EH (cell line): ENCODE data around the gene BPIFA1.

Experiments used
- DNase-seq: peaks from one replicate; pipeline ENCODE4 v3.0.0-alpha.2; 2015; ENCODE audit warnings: low read depth

The BPIFA1 gene

DNA sequence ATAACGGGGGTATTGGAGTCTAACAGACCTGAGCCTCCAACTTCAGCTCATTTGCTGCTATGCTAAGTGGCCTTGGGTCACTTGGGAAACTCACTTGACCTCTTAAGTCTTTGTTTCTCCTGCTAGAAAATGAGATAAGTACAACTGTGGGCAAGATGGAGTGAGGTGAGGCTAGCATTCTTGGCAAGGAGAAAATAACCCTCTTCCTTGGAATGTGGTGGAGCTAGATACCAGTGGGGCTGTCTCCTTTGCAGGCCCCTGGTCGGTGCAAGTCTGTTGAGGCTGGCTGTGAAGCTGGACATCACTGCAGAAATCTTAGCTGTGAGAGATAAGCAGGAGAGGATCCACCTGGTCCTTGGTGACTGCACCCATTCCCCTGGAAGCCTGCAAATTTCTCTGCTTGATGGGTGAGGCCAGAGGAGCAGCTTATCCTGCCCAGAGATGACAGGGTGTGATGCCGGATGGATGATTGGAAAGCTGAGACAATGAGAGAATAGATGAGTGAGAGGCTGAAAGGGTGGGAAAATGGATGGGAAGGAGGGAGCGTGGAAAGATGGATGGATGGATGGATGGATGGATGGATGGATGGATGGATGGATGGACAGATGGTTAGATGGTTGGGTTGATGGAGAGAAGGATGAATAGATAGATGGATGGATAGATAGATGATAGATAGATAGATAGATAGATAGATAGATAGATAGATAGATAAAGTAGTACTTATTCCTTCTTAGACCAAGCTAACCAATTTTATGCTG lies 4.4 kb downstream of the BPIFA1 start:
- DNase-seq = no peak

DNA sequence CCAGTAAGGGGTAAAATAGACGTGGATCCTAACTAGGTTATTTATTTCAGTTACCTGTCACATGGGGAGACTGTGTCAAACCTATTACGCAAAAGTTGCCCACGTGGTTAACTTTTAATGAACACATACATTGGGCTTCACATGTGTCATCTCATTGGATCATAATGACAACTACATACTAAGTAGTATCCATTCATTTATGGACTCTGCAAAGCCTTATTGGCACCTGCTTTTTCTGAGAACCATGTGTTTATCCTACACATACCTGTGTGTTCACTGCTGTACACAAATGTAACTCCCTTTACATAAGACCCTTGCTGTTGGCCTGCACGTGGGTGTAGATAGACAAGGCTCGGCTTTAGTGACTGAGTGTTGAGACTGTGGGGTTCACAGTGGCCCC lies 5.1 kb downstream of the BPIFA1 start:
- no peak for DNase-seq

DNA sequence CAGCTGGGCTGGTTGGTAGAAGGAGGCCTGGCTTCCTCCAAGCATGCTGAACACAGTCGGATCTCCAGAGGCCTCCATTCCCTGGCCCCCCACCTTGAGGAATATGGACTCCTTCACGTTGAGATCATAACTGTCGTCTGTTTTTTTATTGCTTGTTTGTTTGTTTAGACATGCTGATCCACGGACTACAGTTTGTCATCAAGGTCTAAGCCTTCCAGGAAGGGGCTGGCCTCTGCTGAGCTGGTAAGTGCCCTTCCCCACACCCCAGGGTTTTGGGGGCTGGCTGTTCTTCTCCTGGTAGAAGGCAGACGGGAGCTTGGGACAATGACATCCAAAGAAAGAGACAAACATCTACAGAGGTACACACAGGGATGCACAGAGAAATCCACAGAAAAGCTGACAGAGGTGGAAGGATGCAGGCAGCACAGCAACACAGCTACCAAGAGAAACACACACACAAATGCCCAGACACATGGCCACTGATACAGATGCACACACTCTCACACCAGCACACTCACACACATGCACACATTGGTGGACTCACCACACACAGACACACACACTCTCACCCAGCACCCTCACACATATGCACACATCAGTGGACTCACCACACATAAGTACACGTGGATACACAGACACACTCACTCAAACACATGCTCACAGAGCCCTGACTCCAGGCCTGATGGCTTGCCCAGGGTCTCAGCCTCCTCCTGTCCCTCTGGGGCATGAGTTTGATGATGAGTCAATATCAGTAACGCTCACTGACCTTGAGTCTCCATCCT lies 6.7 kb downstream of the BPIFA1 start:
- DNase-seq = no peak

GRCh38 chr20:33246077-33246476 lies 10.3 kb downstream of the BPIFA1 start:
- no peak for DNase-seq

DNA sequence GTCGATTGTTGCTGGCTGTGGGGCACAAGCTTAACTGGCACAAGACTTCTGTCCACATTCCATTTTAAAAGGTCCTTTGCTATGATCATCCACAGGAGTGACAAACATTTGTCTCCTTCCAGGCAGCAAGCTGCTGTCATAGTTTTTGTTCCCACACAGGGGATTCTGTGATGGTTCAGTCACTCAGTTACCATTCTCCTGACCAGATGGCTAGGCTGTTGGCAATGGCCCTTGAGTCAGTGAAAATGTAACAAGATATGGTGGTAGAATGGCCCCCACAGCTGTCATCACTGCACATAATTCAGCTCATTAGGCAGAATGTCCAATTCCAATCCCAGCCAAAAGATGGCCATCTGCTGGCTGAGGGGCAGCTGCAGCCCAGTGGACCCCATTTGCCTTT lies 13.7 kb downstream of the BPIFA1 start:
- DNase-seq = no peak

DNA sequence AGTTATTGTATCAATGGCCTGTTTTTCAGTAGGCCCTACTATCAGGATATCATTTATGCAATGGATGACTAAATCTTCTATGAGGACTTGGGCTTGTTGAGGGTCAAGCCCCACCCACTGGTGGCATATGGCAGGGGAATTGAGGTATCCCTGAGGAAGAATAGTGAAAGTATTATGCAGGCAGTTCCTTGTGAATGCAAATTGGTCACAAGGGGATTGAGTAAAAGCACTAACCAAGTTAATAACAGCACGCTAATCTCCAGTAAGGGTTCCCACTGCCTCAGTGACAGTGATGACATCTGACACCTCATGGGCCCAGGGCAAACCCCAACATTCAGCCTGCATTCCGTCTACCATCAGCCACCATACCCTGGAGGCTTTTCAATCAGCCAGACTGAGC lies 14.9 kb downstream of the BPIFA1 start:
- DNase-seq = no peak

DNA sequence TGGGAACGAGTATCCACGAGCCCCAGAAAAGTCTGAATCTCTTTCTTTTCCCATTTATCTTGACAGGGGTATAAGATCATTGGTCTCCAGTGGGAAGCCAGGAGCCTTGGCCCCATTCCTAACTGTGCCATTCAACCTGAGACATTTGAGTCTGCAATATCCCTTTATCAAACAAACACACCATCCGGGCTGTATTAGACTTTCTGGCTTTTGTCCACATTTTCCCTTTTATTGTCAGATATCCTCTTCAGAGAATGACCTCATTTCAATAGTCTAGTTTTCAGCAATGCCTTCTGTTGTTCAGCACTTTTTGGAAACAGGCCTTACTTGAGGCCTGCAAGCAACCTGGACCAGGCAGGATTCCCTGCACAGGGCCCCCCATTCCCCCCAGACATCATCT lies 15.7 kb downstream of the BPIFA1 start:
- no peak for DNase-seq

DNA sequence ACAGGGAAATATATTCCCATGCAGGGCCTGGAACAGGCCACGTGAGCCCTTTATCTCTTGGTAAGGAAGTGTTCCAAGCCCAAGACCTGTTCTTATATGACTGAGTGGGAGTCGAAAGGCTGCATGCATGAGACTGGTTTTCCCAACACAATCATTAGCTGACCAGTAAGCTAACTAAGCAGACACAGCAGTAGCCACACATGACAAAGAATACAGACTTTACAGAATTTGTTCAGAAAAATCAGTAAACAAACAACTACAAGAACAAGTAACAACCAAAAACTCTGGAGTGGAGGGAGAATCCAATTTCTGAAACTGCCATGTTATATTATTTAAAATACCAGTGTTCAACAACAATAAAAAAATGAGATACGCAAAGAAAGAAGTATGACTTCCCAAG lies 16.7 kb downstream of the BPIFA1 start:
- DNase-seq = no peak

DNA sequence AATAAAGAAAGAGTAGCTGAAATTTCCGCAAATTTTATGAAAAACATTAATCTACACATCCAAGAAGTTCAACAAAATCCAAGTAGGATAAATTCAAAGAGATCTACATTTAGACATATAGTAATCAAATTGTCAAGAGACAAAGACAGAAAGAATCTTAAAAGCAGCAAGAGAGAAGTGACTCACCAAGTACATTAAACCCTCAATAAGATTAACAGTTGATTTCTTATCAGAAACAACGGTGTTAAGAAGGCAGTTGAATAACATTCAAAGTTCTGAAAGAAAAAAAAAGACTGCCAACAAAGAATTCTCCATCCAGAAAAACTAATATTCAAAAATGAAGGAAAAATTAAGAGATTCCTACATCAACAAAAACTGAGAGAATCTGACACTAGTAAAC lies 19.2 kb downstream of the BPIFA1 start:
- no peak for DNase-seq

- no peak for DNase-seq
Measured at GRCh38 chr20:33257237-33257636, 21.4 kb downstream of the BPIFA1 start.

- DNase-seq = no peak
Measured at GRCh38 chr20:33259371-33259770, 23.6 kb downstream of the BPIFA1 start.

GRCh38 chr20:33261465-33261864 lies 25.7 kb downstream of the BPIFA1 start:
- DNase-seq = no peak

GRCh38 chr20:33262658-33263065 lies 26.9 kb downstream of the BPIFA1 start:
- DNase-seq = peak; percentile 49

GRCh38 chr20:33263784-33264183 lies 28.0 kb downstream of the BPIFA1 start:
- DNase-seq = no peak

- no peak for DNase-seq
Measured at GRCh38 chr20:33267701-33268100, 31.9 kb downstream of the BPIFA1 start.

DNA sequence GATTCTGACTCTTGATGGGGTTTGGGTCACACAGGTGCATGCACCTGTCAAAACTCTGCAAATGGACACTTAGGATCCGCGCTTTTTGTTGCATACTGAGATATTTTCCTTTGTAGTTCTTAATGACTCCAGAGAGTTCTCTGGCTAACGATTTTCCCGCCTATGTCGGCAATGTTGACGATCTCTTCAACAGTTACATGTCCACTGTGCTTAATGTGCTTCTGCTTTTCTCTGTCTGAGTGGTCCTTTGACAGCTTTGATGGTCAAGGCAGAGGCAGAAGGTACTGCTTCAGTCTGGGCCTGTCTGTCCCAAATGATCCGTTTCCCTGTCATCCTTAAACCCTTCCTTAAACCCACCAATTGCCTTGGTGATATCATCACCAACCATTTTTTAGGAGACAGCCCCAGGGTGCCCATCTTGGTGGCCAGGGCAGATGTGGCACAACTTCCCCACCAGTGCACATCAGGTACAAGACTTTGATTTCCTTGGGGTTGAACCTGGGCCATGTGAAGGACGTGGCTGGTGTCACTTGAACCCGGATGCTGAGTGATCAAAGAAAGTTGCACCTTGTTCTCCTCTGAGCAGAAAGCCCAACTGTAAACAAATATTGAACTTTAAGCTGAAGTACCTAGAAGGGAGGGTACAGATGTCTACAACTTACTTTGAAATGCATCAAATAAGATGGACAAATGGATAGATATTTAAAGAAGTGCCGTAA lies 36.5 kb downstream of the BPIFA1 start:
- no peak for DNase-seq

GRCh38 chr20:33273117-33273851 lies 37.5 kb downstream of the BPIFA1 start:
- no peak for DNase-seq

DNA sequence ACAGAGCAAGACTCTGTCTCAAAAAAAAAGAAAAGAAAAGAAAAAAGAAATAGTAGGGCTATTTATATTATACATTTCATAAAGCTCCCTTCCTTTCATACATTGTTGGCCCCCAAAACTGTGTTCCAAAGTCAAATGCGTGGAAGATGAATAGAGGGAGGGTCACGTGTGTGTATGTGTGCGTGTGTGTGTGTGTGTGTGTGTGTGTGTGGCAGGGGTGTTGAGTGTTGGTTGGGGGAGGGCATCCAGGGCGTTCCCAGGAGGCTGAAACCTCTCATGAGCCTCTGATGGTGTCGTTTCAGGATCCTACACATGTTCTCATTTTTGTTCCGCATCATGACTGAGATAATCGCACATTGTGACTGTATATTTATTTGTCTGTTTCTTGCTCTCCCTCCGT lies 39.4 kb downstream of the BPIFA1 start:
- DNase-seq = no peak

DNA sequence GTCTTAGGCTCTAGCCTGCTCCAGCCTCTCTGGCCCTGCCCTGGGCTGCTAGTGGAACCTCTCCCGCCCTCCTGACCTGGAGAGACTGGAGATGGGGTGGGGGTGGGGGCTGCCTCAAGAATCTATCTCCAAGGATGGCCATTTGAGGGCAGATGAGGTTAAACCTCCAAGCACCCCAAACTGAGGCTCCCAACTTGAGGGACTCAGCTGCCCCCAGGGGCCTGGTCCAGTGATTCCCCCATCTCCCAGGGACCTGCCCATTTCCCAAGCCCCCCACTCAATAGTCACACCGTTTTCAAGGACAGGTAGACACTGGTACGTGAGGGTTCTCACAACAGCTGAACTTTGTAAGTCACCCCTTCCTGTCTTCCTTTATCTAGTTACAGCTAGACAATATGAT lies 40.1 kb downstream of the BPIFA1 start:
- no peak for DNase-seq

DNA sequence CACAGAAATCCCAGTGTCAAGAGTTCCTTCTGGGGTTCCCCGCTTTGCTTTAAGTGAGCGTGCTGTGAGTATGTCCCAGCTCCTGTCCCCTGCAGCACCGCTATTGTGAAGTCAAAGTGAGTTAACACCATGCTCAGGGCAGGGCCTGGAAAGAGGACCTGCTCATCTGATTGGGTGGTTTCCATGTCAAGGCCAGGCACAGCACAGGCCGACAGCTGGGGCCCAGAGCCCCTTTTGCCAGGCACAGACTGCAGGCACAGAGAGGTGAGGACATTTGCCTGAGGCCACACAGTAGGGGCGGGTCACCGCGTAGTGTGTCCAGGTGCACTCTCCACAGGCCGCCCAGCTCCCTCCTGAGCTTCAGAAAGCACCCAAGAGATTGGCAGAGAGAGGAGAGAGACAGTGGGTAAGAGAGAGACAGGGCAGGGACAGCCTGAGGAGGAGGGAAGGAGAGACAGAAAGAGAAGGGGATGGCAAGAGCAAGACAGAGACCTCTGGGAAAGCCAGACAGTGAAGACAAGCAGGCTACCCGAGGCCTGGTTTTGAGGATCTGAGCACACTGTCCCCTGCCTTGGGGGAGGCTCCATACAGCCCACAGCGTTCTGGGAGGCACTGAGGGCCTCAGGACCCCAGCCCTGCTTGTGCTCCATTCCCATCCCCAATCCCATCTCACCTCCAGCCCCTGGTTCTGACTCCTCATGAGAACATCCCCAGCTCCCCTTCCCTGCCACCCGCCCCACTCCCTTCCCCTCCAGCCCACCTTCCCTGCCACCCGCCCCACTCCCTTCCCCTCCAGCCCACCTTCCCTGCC lies 40.7 kb downstream of the BPIFA1 start:
- DNase-seq = no peak
